IPS-20b (cell line): ENCODE results near the gene ST3GAL3.

ENCODE experiments used
- H3K27ac ChIP-seq: one replicate; pipeline ENCODE4 v1.5.1; 2013; ENCODE audit warnings: low read length
- H3K27me3 ChIP-seq: 2 replicates; pipeline ENCODE4 v1.6.1; 2013; ENCODE audit warnings: mild to moderate bottlenecking, low read length, inconsistent platforms; ENCODE audit not compliant: insufficient read depth
- H3K36me3 ChIP-seq: 2 replicates; pipeline ENCODE4 v1.6.1; 2013; ENCODE audit warnings: low read depth, mild to moderate bottlenecking, inconsistent platforms, low read length, moderate library complexity; ENCODE audit not compliant: insufficient read depth
- H3K4me1 ChIP-seq: 2 replicates; pipeline ENCODE4 v1.6.1; 2013; ENCODE audit warnings: mild to moderate bottlenecking, control low read depth, inconsistent platforms, low read length, moderate library complexity; ENCODE audit not compliant: insufficient read depth
- H3K4me3 ChIP-seq: 2 replicates; pipeline ENCODE4 v1.5.1; 2013; ENCODE audit warnings: mild to moderate bottlenecking, low read length, inconsistent platforms
- H3K9ac ChIP-seq: 2 replicates; pipeline ENCODE4 v1.6.1; 2013; ENCODE audit warnings: low read depth, mild to moderate bottlenecking, inconsistent platforms, low read length, moderate library complexity
- H3K9me3 ChIP-seq: 2 replicates; pipeline ENCODE4 v1.6.1; 2013; ENCODE audit warnings: mild to moderate bottlenecking, low read depth, low read length, inconsistent platforms; ENCODE audit not compliant: insufficient read depth

ST3GAL3 gene

DNA sequence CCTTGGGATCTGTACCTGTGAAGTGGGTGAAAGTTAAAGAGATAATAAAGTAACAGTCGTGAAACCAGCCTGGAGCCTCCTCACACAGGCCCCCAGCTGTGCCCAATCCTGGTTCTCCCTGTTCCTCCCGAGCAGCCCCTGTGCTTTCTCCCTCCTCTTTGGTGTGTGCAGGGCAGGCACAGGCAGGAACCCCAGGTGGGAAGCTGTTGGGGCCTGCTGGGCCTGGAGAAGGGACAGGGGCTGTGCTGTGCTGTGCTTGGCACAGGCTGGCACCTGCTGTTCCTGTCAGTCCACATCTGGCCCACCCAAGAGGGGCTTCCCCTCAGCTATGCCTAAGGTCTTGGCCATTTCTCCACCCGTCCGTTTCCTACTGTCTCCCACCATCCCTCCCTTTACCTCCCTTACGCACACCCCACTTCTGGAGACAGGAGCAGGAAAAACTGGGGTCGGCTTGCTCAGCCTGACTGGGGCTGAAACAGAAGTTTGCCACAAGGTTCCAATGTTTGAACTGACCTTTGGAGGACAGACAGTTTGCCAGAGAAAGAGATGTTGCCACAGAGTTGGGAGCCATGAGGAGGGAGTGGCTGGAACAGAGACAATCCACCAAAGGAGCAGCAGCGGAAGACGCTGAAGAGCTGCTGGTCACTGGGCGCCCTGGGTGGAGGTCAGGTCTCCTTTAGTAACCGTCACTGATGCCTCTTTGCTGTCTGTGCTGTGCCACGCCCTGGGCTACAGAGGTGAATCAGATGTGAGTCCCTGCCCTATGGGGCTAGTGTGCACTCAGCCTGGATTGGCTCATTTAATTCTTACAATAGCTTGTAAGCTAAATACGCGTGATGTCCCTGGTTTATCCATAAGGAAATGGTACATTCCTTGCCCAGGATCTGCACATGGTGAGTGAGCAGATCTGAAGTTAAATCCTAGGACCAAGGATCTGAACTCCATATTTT is 207.5 kb downstream of the ST3GAL3 start:
- Histone ChIP-seq H3K36me3 (no peaks in the 10 kb centered on the region), H3K27me3 (no peaks in the 10 kb centered on the region), H3K9ac (no peak overlapping the region), H3K9me3 (no peaks in the 10 kb centered on the region), H3K4me3 (no peak overlapping the region), H3K4me1 (peaks cover 22% of the 10 kb centered on the region), H3K27ac (no peak overlapping the region)

DNA sequence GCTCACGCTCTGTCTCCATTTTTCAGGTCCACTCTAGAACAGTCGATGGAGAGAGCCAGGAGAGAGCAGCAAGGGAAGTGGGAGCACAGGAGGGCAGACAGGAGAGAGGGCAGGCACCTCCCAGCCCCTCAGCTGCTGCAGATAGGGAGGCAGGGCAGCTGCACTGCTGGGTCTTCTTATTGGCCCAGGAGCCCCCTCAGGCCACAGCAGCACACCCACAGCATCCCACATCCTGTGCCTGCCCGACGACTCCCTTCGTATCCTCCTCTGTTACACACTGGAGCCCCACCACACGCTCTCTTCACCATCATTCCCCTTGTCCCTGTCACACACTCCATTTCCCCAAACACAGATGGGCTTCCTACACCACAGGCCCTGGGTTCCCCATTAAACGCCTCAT is 212.6 kb downstream of the ST3GAL3 start:
- no peaks in the 10 kb centered on the region for H3K36me3 ChIP-seq
- H3K9ac ChIP-seq = no peak overlapping the region
- H3K27me3 ChIP-seq = no peaks in the 10 kb centered on the region
- no peaks in the 10 kb centered on the region for H3K4me1 ChIP-seq
- no peak overlapping the region for H3K4me3 ChIP-seq
- no peaks in the 10 kb centered on the region for H3K9me3 ChIP-seq
- no peak overlapping the region for H3K27ac ChIP-seq

DNA sequence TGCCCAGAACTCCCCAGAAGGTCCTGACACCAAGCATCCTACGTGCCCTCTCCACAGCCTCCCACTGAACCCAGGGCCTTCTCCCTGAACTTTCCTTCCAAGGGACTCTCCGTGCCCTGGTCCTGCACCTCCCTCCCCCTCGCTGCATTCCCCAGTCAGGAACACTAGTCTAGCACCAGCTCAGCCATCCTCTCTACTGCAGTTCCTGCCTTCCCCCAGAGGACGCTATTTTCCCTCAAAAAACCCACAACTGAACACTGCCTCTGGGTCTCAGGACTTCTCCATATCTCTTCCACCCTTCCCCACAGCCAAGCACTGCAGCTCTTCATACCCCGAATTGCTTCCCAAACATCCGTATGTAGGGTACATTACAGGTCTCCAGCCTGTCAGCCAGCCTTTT is 213.7 kb downstream of the ST3GAL3 start:
- Histone ChIP-seq H3K9ac (no peak overlapping the region), H3K27ac (no peak overlapping the region), H3K9me3 (no peaks in the 10 kb centered on the region), H3K4me1 (no peaks in the 10 kb centered on the region), H3K27me3 (no peaks in the 10 kb centered on the region), H3K36me3 (no peaks in the 10 kb centered on the region), H3K4me3 (no peak overlapping the region)

DNA sequence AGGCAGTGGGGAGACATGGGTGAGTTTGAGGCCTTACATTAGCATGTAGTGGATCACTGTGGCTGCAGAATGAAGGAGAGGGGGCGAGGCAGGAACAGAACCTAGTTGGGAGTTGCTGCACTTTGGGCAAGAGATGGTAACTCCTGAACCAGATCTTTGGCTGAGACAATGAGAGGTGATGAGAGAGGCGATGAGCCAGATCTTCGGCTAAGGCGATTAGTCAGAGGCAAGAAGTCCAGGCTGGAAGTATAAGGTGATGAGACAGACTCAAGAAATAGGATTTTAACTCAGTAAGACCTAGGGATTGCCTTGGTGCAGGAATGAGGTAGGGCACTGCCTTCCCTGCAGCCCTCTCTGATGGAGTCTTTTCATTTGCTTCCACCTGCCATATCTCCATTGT is 217.2 kb downstream of the ST3GAL3 start:
- H3K27me3 ChIP-seq = no peaks in the 10 kb centered on the region
- no peak overlapping the region for H3K4me3 ChIP-seq
- H3K9ac ChIP-seq = no peak overlapping the region
- no peak overlapping the region for H3K27ac ChIP-seq
- no peaks in the 10 kb centered on the region for H3K9me3 ChIP-seq
- no peaks in the 10 kb centered on the region for H3K36me3 ChIP-seq
- H3K4me1 ChIP-seq = no peaks in the 10 kb centered on the region

DNA sequence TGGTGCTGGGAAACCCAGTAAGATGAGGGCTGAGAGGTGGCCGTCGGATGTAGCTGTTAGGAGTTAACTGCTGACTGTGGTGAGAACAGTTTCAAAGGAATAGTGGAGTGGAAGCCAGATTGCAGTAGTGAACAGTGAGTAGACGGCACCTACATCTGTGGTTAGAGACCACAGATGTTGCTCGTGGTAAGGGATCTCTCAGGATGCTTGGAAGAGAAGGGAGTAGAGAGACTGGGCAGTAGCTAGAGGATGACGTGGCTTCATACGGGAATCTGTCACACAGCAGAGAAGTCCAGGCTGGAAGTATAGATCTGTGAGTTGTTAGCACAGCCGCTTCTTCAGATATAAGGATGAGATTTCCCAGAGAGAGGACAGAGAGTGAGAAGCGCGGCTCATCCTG is 218.5 kb downstream of the ST3GAL3 start:
- H3K27ac ChIP-seq = no peak overlapping the region
- H3K9ac ChIP-seq = no peak overlapping the region
- H3K9me3 ChIP-seq = no peaks in the 10 kb centered on the region
- H3K27me3 ChIP-seq = no peaks in the 10 kb centered on the region
- H3K4me1 ChIP-seq = 0 out of 2 replicates have a peak, but pooled peaks cover 4% of the 10 kb centered on the region
- H3K36me3 ChIP-seq = no peaks in the 10 kb centered on the region
- no peak overlapping the region for H3K4me3 ChIP-seq

DNA sequence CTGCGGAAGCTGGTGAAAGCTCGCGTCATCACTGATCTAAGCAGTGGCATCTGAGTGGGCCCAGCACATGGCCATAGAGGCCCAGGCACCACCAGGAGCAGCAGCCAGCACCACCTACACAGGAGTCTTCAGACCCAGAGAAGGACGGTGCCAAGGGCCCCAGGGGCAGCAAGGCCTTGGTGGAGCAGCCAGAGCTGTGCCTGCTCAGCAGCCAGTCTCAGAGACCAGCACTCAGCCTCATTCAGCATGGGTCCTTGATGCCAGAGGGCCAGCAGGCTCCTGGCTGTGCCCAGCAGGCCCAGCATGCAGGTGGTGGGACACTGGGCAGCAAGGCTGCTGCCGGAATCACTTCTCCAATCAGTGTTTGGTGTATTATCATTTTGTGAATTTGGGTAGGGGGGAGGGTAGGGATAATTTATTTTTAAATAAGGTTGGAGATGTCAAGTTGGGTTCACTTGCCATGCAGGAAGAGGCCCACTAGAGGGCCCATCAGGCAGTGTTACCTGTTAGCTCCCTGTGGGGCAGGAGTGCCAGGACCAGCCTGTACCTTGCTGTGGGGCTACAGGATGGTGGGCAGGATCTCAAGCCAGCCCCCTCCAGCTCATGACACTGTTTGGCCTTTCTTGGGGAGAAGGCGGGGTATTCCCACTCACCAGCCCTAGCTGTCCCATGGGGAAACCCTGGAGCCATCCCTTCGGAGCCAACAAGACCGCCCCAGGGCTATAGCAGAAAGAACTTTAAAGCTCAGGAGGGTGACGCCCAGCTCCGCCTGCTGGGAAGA is 223.0 kb downstream of the ST3GAL3 start:
- no peak overlapping the region for H3K27ac ChIP-seq
- no peak overlapping the region for H3K9ac ChIP-seq
- H3K4me1 ChIP-seq = peaks cover 13% of the 10 kb centered on the region; the same call in 1 of the 2 replicates
- H3K4me3 ChIP-seq = no peak overlapping the region
- no peaks in the 10 kb centered on the region for H3K9me3 ChIP-seq
- H3K27me3 ChIP-seq = peaks cover 26% of the 10 kb centered on the region
- H3K36me3 ChIP-seq = no peaks in the 10 kb centered on the region

DNA sequence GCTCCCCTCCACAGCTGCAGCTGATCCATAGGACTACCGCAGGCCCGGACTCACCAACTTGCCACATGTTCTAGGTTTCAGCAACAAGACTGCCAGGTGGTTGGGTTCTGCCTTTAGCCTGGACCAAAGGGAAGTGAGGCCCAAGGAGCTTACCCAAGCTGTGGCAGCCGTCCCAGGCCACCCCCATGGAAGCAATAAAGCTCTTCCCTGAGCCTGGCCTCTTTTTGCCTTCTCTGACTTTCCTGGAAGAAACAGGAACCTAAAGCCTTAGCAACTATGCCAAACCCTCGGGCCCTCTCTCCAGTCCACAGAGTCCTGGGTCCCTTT is 223.6 kb downstream of the ST3GAL3 start:
- H3K4me1 ChIP-seq = peaks cover 15% of the 10 kb centered on the region; the same call in 1 of the 2 replicates
- no peak overlapping the region for H3K4me3 ChIP-seq
- no peaks in the 10 kb centered on the region for H3K36me3 ChIP-seq
- H3K27ac ChIP-seq = no peak overlapping the region
- no peak overlapping the region for H3K9ac ChIP-seq
- peaks cover 31% of the 10 kb centered on the region for H3K27me3 ChIP-seq
- H3K9me3 ChIP-seq = no peaks in the 10 kb centered on the region

DNA sequence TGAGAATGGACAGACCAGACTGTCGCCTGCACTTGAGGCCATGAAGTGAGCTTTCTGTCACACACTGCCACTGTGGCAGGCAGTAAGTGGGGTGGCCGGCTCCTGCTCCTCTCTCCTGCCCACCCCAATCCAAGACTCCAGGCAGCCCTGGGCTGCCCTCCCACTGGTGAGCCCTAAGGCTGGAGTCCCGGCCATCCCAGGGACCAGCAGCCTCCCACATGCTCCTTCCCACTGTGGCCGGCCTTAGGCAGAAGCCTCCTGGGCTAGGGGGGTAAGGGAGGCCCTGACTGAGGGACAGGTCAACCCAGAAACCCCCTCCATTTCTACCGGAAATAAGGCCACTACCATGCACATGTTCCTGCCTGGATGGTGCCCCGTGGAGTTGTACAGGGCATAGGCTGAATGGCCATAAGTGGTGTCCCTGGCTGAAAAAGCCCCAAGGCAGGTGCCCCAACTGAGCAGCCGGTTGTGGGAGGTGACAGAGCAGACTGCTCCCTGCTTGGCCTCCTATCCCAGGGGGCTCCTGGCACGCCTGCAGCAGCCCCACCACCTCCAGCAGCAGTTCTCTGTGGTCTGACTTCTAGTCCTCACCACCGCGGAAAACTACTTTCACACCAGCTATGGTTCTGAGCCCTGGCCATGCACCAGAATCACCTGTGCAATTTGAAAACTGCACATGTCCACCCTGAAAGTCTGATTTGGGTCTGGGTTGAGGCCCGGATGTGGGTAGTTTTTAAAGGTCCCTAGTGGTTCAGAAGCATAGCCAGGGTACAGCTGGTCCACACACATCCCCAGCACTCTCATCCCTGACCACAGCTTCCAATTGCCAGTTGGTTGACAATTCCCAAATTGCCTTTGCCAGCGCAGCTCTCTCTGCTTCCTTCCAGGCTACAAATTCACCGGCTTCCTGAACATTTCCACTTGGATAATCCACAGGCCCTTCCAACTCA is 224.7 kb downstream of the ST3GAL3 start:
- H3K36me3 ChIP-seq = peaks cover 3% of the 10 kb centered on the region; the same call in 1 of the 2 replicates
- no peak overlapping the region for H3K27ac ChIP-seq
- H3K27me3 ChIP-seq = peaks cover 37% of the 10 kb centered on the region
- no peaks in the 10 kb centered on the region for H3K9me3 ChIP-seq
- H3K4me1 ChIP-seq = peaks cover 15% of the 10 kb centered on the region; the same call in 1 of the 2 replicates
- H3K9ac ChIP-seq = no peak overlapping the region
- no peak overlapping the region for H3K4me3 ChIP-seq

DNA sequence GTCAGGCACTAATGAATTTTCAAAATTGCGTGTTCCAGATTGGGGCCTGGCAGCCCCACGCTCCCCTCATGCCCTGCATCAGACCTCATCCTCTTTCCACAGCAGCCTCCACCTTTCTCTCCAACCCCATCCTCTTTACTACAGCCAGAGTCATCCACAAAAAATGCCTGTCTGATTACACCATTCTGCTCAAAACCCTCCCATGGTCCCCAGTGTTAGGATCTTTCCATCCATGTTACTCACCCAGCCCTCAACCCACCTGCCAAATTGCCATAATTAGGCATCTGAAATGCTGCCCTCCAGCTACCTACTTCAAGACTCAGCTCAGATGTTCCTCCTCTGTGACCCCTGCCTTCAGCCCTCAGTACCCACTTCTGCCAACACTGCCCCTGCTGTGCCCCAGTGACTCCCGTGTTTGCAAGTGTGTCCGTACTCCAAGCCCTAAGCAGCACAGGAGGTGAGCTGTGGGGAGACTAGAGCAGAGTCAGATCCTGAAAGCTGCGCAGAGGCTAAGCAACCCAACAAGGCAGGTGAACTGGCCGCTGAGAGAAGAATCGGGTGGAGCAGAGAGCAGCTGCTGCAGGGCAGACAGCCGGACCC is 225.6 kb downstream of the ST3GAL3 start:
- peaks cover 8% of the 10 kb centered on the region; the same call in 1 of the 2 replicates for H3K36me3 ChIP-seq
- no peak overlapping the region for H3K27ac ChIP-seq
- H3K27me3 ChIP-seq = peaks cover 44% of the 10 kb centered on the region
- peak overlapping the region; percentile 38; the same call in 1 of the 2 replicates for H3K9ac ChIP-seq
- H3K9me3 ChIP-seq = no peaks in the 10 kb centered on the region
- peak overlapping the region; percentile 76 for H3K4me3 ChIP-seq
- H3K4me1 ChIP-seq = peaks cover 15% of the 10 kb centered on the region; the same call in 1 of the 2 replicates

DNA sequence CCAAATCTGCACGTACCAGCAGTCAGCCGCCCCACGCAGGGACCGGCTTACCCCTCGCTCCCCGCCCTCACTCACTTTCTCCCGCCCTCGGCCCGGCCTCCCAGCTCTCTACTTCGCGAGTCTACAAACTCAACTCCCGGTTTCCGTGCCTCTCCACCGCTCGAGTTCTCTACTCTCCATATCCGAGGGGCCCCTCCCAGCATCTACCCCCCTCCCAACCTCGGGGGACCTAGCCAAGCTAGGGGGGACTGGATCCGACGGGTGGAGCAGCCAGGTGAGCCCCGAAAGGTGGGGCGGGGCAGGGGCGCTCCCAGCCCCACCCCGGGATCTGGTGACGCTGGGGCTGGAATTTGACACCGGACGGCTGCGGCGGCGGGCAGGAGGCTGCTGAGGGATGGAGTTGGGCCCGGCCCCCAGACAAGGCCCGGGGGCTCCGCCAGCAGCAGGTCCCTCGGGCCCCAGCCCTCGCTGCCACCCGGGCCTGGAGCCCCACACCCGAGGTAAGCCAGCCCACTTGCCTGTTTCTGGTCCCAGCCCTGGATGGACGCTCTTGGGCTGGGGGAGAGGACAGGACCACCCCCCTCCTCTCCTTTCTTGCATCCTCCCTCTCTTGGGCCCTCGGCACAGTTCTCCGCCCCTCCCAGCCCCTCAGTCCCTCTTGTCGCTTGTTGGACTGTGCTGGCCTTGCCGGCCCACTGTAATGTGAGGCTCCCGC is 226.2 kb downstream of the ST3GAL3 start, which contains the start of gene ARTN:
ARTN (plus strand) TSS at position 416 of the 715 bp plus-strand sequence. CDS start 1,856 bp downstream, outside the sequence.
- peak within 1 kb of the TSS; percentile 76 for H3K4me3 ChIP-seq
- no peak within 1 kb of the TSS for H3K27ac ChIP-seq
- peaks cover 47% of the 10 kb centered on the region for H3K27me3 ChIP-seq

More for the DNA sequence above, 226.2 kb downstream of the ST3GAL3 start, which contains the start of gene ARTN:
- H3K9me3 ChIP-seq = no peaks in the 10 kb centered on the region
- peaks cover 8% of the 10 kb centered on the region; the same call in 1 of the 2 replicates for H3K36me3 ChIP-seq
- H3K9ac ChIP-seq = peak within 1 kb of the TSS; percentile 38; the same call in 1 of the 2 replicates
- H3K4me1 ChIP-seq = peaks cover 19% of the 10 kb centered on the region
